ENCODE data around the gene CAPZB.

CAPZB gene

GRCh38 chr1:19342894-19343616 is 142.3 kb downstream of the CAPZB start:
- no peak for DNase-seq

- DNase-seq, result no peak
Observed at GRCh38 chr1:19342062-19342750, 143.1 kb downstream of the CAPZB start.

GRCh38 chr1:19341201-19342061 is 143.9 kb downstream of the CAPZB start:
- no peak for DNase-seq

- DNase-seq, result no peak
Observed at GRCh38 chr1:19340387-19340937, 144.9 kb downstream of the CAPZB start.

- no peak for DNase-seq
Observed at GRCh38 chr1:19339214-19339861, 146.0 kb downstream of the CAPZB start.

- no peak for DNase-seq
Observed at GRCh38 chr1:19338323-19338762, 147.0 kb downstream of the CAPZB start.

- DNase-seq, result no peak
Observed at GRCh38 chr1:19337289-19337688, 148.1 kb downstream of the CAPZB start.

- no peak for DNase-seq
Observed at GRCh38 chr1:19336543-19336942, 148.8 kb downstream of the CAPZB start.

GRCh38 chr1:19333587-19334354 is 151.6 kb downstream of the CAPZB start:
- DNase-seq, result no peak

GRCh38 chr1:19332832-19333231 is 152.5 kb downstream of the CAPZB start:
- no peak for DNase-seq

GRCh38 chr1:19331262-19331878 is 154.0 kb downstream of the CAPZB start:
- DNase-seq, result no peak

GRCh38 chr1:19330449-19331135 is 154.7 kb downstream of the CAPZB start:
- DNase-seq, result no peak

- DNase-seq, result no peak
Observed at GRCh38 chr1:19329611-19330010, 155.7 kb downstream of the CAPZB start.

- DNase-seq, result no peak
Observed at GRCh38 chr1:19329188-19329587, 156.2 kb downstream of the CAPZB start.

GRCh38 chr1:19328486-19328885 is 156.9 kb downstream of the CAPZB start:
- no peak for DNase-seq

GRCh38 chr1:19327736-19328135 is 157.6 kb downstream of the CAPZB start:
- DNase-seq, result no peak

GRCh38 chr1:19327301-19327700 is 158.0 kb downstream of the CAPZB start:
- no peak for DNase-seq

- DNase-seq, result no peak
Observed at GRCh38 chr1:19326748-19327065, 158.6 kb downstream of the CAPZB start.

- no peak for DNase-seq
Observed at GRCh38 chr1:19325958-19326747, 159.2 kb downstream of the CAPZB start.

- DNase-seq, result no peak
Observed at GRCh38 chr1:19325368-19325957, 159.9 kb downstream of the CAPZB start.

Measured in GF-D8 (cell line).